Caco-2 (cell line): Measurements from ENCODE around the gene RYR2. TPM values are rescaled to one million over a fixed set of nuclear protein-coding genes. Genes with fewer than 3 reads are reported as not detected.

Experiments
- BruUV-seq: library from RNA; stranded (reverse); fragments of 400-500 nt; replicated peaks from 2 replicates; lab custom pipeline; 2021; lab: Mats Ljungman, UMichigan
- CTCF ChIA-PET: fragments of 300-600 bp; sonication (Branson Sonifier 250); formaldehyde crosslinking; loops from one replicate; lab custom pipeline; 2022; ENCODE audit warnings: antibody characterized with exemption; lab: Charles Lee
- POLR2A ChIA-PET: fragments of 300-600 bp; sonication (Branson Sonifier 250); formaldehyde crosslinking; loops from one replicate; lab custom pipeline; 2022; ENCODE audit warnings: antibody characterized with exemption; lab: Charles Lee
- DNase-seq, 2 experiments: peaks; one replicate each; pipeline versions ENCODE4 v3.0.0 to v3.0.0-alpha.2; 2020 to 2022
- H3K27me3 ChIP-seq: replicated peaks from 2 replicates; pipeline ENCODE4 v1.6.0; 2011; ENCODE audit warnings: low read length; ENCODE audit not compliant: control insufficient read depth, insufficient read depth
- H3K36me3 ChIP-seq: 2 replicates; pipeline ENCODE4 v1.5.1; 2011; ENCODE audit warnings: low read length; ENCODE audit not compliant: control insufficient read depth, insufficient read depth
- H3K4me1 ChIP-seq: fragments of 250-450 bp; sonication (Bioruptor Pico); 2 replicates; pipeline ENCODE4 v1.5.1; 2020; ENCODE audit warnings: mild to moderate bottlenecking
- H3K4me3 ChIP-seq: 2 replicates; pipeline ENCODE4 v1.5.1; 2011; ENCODE audit warnings: low read depth, mild to moderate bottlenecking, control low read depth, low read length
- H3K9me3 ChIP-seq: fragments of 250-450 bp; sonication (Bioruptor Pico); 2 replicates; pipeline ENCODE4 v1.5.1; 2020; ENCODE audit warnings: mild to moderate bottlenecking, moderate library complexity
- H3K27ac Mint-ChIP-seq: one replicate; pipeline ENCODE4 v1.8.0; 2022; ENCODE audit warnings: mixed read lengths; ENCODE audit not compliant: unreplicated experiment
- H3K27me3 Mint-ChIP-seq: one replicate; pipeline ENCODE4 v1.8.0; 2022; ENCODE audit warnings: mixed read lengths; ENCODE audit not compliant: insufficient read depth, unreplicated experiment
- H3K36me3 Mint-ChIP-seq: one replicate; pipeline ENCODE4 v1.8.0; 2022; ENCODE audit warnings: mild to moderate bottlenecking, mixed read lengths; ENCODE audit not compliant: insufficient read depth, unreplicated experiment
- H3K4me1 Mint-ChIP-seq: one replicate; pipeline ENCODE4 v1.8.0; 2022; ENCODE audit warnings: low read depth, mixed read lengths; ENCODE audit not compliant: unreplicated experiment
- H3K4me3 Mint-ChIP-seq: one replicate; pipeline ENCODE4 v1.8.0; 2022; ENCODE audit warnings: mild to moderate bottlenecking, moderate library complexity, mixed read lengths; ENCODE audit not compliant: unreplicated experiment
- H3K9me3 Mint-ChIP-seq: one replicate; pipeline ENCODE4 v1.8.0; 2022; ENCODE audit warnings: mixed read lengths; ENCODE audit not compliant: unreplicated experiment
- CTCF ChIP-seq, 2 experiments: fragments of 200-600 bp in 1 of 2; IDR thresholded peaks; 1 replicate in 1 of 2; 2 replicates in 1 of 2; pipeline versions ENCODE4 v1.5.1 to v1.8.0; 2011 to 2022; ENCODE audit warnings: antibody characterized with exemption in 1 of 2, control low read depth in 1 of 2, inconsistent platforms in 1 of 2, low read depth in 1 of 2, low read length in 1 of 2, mild to moderate bottlenecking in 1 of 2, moderate library complexity in 1 of 2; ENCODE audit not compliant: insufficient read depth in 1 of 2, severe bottlenecking in 1 of 2, unreplicated experiment in 1 of 2
- intact Hi-C: fragments of 100-400 bp; cut with micrococcal nuclease; formaldehyde crosslinking; loops from one replicate; pipeline ENCODE4 v1.10.0; 2022; ENCODE audit not compliant: unreplicated experiment
- total RNA-seq: library from RNA; stranded (reverse); gene quantifications from 2 replicates; pipeline ENCODE4 v1.2.3, GENCODE V29; 2022

Gene RYR2
- total RNA-seq, 1 experiment from 2014 or later, result 3.4 TPM

- CTCF ChIA-PET, result interaction anchor here (0.6 to 1.4 kb wide), 4 partner anchors 13 to 72 kb away, joined by 3 to 4 read pairs (median 4); no protein-coding TSS in a partner anchor
- Histone ChIP-seq H3K9me3 (no peaks in the 10 kb centered on the region), H3K27me3 (no peaks in the 10 kb centered on the region), H3K36me3 (no peaks in the 10 kb centered on the region), H3K4me3 (no peak overlapping the region), H3K4me1 (no peaks in the 10 kb centered on the region)
- no TSS peak for BruUV-seq
- intact Hi-C loops, result loop anchor here (1.0 to 10.0 kb wide), 3 partner anchors 38 to 1088 kb away; no protein-coding TSS in a partner anchor
- H3K27me3 Mint-ChIP-seq, result no peaks in the 10 kb centered on the region
- H3K4me3 Mint-ChIP-seq, result no peak overlapping the region
- DNase-seq, result peak; percentile 44 to 58
- peak overlapping the region; percentile 7 for H3K27ac Mint-ChIP-seq
- no peaks in the 10 kb centered on the region for H3K36me3 Mint-ChIP-seq
- POLR2A ChIA-PET, result no interaction called here
- H3K9me3 Mint-ChIP-seq, result no peaks in the 10 kb centered on the region
- H3K4me1 Mint-ChIP-seq, result no peaks in the 10 kb centered on the region
- TF ChIP-seq CTCF (IDR thresholded peaks at IDR 0.05; ENCODE audit: insufficient read depth in 1 of 2, low read depth in 1 of 2, low read length in 1 of 2, severe bottlenecking in 1 of 2, unreplicated experiment in 1 of 2), result peak; percentile 78 to 83
Measured at GRCh38 chr1:237864338-237865244, 822.6 kb downstream of the RYR2 start.

- Histone ChIP-seq H3K4me1 (no peaks in the 10 kb centered on the region), H3K36me3 (no peaks in the 10 kb centered on the region), H3K27me3 (no peaks in the 10 kb centered on the region), H3K4me3 (no peak overlapping the region), H3K9me3 (no peaks in the 10 kb centered on the region)
- DNase-seq, result no peak
- Mint-ChIP-seq H3K36me3 (no peaks in the 10 kb centered on the region), H3K4me3 (no peak overlapping the region), H3K27ac (no peak overlapping the region), H3K9me3 (no peaks in the 10 kb centered on the region), H3K4me1 (no peaks in the 10 kb centered on the region), H3K27me3 (peaks cover 4% of the 10 kb centered on the region)
- intact Hi-C loops, result loop anchor here (10.0 kb wide), 1 partner anchor 387 kb away; no protein-coding TSS in a partner anchor
- TF ChIP-seq CTCF (IDR thresholded peaks at IDR 0.05; ENCODE audit: insufficient read depth in 1 of 2, low read depth in 1 of 2, low read length in 1 of 2, severe bottlenecking in 1 of 2, unreplicated experiment in 1 of 2), result no peak
- BruUV-seq, result no TSS peak
- ChIA-PET CTCF (no interaction called here), POLR2A (no interaction called here)
Measured at GRCh38 chr1:237867380-237867888, 825.5 kb downstream of the RYR2 start.

GRCh38 chr1:237868817-237869600, 827.0 kb downstream of the RYR2 start:
- CTCF ChIA-PET, result no interaction called here
- H3K4me3 ChIP-seq, result no peak overlapping the region
- H3K4me1 Mint-ChIP-seq, result no peaks in the 10 kb centered on the region
- POLR2A ChIA-PET, result no interaction called here
- no peak for TF ChIP-seq CTCF (IDR thresholded peaks at IDR 0.05; ENCODE audit: insufficient read depth in 1 of 2, low read depth in 1 of 2, low read length in 1 of 2, severe bottlenecking in 1 of 2, unreplicated experiment in 1 of 2)
- H3K36me3 ChIP-seq, result no peaks in the 10 kb centered on the region
- H3K4me1 ChIP-seq, result no peaks in the 10 kb centered on the region
- H3K27me3 ChIP-seq, result no peaks in the 10 kb centered on the region
- intact Hi-C loops, result loop anchor here (10.0 kb wide), 1 partner anchor 386 kb away; no protein-coding TSS in a partner anchor
- no peak overlapping the region for H3K4me3 Mint-ChIP-seq
- DNase-seq, result no peak
- H3K27me3 Mint-ChIP-seq, result peaks cover 4% of the 10 kb centered on the region
- no peak overlapping the region for H3K27ac Mint-ChIP-seq
- no peaks in the 10 kb centered on the region for H3K36me3 Mint-ChIP-seq
- H3K9me3 ChIP-seq, result no peaks in the 10 kb centered on the region
- no TSS peak for BruUV-seq
- H3K9me3 Mint-ChIP-seq, result no peaks in the 10 kb centered on the region
